Prostate gland (tissue), 2 donors: ENCODE data around the gene SHC4.

ENCODE experiments used
- POLR2AphosphoS5 ChIP-seq: sonication (generic); formaldehyde crosslinking; IDR thresholded peaks from one replicate; pipeline ENCODE4 v1.6.1; 2017; ENCODE audit warnings: antibody characterized with exemption
- TF ChIP-seq, protein P1 (sequence below), 4 experiments: fragments of 200-600 bp in 2 of 4; fragments of 450-650 bp in 2 of 4; sonication (generic) in 2 of 4; IDR thresholded peaks; 1 replicate in 3 of 4; 2 replicates in 1 of 4; pipeline ENCODE4 v1.5.1; 2016 to 2019; ENCODE audit warnings: antibody characterized with exemption in 4 of 4, mild to moderate bottlenecking in 2 of 4, moderate library complexity in 2 of 4

DNA sequence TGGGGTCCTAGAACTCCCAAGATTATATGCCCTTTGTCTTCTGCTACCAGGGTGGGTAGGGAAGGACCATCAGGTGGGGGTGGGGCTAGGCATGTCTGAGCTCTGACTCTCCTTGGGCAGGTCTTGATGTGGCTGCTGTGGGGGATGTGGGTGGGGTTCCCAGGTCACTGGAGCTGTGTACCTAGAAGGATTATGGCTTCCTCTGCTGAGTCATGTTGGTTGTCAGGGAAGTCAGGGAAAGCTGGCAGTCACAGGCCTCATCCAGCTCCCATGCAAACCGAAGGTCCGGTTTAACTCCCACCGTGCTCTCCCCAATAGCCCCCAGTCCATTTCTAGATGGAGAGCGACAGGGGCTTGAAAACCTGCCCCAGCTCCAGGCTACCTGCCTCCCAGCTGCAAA is 50.6 kb downstream of the SHC4 start:
- TF ChIP-seq, protein P1, sequence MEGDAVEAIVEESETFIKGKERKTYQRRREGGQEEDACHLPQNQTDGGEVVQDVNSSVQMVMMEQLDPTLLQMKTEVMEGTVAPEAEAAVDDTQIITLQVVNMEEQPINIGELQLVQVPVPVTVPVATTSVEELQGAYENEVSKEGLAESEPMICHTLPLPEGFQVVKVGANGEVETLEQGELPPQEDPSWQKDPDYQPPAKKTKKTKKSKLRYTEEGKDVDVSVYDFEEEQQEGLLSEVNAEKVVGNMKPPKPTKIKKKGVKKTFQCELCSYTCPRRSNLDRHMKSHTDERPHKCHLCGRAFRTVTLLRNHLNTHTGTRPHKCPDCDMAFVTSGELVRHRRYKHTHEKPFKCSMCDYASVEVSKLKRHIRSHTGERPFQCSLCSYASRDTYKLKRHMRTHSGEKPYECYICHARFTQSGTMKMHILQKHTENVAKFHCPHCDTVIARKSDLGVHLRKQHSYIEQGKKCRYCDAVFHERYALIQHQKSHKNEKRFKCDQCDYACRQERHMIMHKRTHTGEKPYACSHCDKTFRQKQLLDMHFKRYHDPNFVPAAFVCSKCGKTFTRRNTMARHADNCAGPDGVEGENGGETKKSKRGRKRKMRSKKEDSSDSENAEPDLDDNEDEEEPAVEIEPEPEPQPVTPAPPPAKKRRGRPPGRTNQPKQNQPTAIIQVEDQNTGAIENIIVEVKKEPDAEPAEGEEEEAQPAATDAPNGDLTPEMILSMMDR (IDR thresholded peaks at IDR 0.05): no peak
- no peak for TF ChIP-seq POLR2AphosphoS5
